HG02852 (cell line): ENCODE data around the gene SOAT2.
A peak's percentile ranks its signal among the peaks of the same experiment; 100 is the strongest.
"Not testable (repeated sequence)": the region's sequence is repeated elsewhere in the genome, so short reads cannot be mapped to it uniquely, and the experiment has no call there.

ENCODE experiments used
- ATAC-seq: cut with Tn5 transposase; IDR thresholded peaks from one replicate; pipeline ENCODE4 v1.9.1; 2021; ENCODE audit warnings: mild to moderate bottlenecking, moderate library complexity; ENCODE audit not compliant: unreplicated experiment

Gene SOAT2

GRCh38 chr12:53133722-53134121, 30.4 kb downstream of the SOAT2 start:
- ATAC-seq, result no peak

DNA sequence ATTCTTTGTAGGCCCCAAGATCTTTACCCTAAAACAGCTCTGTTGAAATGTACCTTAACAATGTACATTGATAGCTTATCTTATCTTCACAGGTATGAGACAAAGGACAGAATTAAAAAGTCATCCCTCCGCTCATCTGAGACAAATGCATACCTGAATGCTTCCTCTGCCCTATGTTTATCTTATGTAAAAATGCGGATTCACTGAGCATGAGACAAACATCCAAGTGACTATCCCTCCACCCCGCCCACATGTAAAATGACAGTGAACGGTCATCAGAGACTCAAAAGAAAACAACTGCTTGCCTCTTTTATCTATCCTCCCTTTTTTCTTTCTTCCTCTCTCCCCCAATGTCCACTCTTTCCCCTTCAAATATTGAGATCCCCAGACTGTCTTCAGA, 40.1 kb downstream of the SOAT2 start:
- no peak for ATAC-seq

DNA sequence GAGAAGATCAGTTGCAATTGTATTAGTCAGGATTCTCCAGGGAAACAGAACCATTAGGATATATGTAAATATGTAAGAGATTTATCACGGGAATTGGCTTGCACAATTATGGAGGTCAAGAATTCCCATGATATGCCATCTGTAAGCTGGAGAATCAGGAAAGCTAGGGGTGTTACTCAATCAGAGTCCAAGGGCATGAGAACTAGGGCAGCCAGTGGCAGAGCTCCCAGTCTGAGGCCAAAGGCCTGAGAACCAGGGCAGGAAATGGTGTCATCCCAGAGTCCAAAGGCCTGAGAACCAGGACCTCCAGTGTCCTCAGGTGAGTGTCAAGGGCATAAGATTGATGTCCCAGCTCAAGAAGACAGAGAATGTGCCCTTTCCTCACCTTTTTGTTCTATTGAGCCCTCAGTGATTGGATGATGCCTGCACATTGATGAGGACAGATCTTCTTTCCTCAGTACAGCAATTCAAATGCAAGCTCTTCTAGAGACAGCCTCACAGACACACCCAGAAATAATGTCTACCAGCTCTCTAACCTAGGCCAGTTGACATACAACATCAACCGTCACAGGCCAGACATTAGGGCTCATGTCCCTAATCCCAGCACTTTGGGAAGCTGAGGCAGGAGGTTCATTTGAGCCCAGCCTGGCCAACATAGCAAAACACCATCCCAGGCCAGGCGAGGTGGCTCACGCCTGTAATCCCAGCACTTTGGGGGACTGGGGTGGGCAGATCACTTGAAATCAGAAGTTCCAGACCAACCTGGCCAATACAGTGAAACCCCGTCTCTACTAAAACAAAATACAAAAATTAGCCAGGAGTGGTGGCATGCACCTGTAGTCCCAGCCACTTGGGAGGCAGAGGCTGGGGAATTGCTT, 42.3 kb downstream of the SOAT2 start:
- ATAC-seq, result no peak

GRCh38 chr12:53147181-53147580, 43.9 kb downstream of the SOAT2 start:
- ATAC-seq, result no peak

GRCh38 chr12:53147653-53148052, 44.4 kb downstream of the SOAT2 start:
- no peak for ATAC-seq

- ATAC-seq, result no peak
Measured at GRCh38 chr12:53151039-53151438, 47.8 kb downstream of the SOAT2 start.

- no peak for ATAC-seq
Measured at GRCh38 chr12:53152390-53152789, 49.1 kb downstream of the SOAT2 start.

GRCh38 chr12:53159195-53159839, 56.0 kb downstream of the SOAT2 start:
- peak; percentile 65 for ATAC-seq

DNA sequence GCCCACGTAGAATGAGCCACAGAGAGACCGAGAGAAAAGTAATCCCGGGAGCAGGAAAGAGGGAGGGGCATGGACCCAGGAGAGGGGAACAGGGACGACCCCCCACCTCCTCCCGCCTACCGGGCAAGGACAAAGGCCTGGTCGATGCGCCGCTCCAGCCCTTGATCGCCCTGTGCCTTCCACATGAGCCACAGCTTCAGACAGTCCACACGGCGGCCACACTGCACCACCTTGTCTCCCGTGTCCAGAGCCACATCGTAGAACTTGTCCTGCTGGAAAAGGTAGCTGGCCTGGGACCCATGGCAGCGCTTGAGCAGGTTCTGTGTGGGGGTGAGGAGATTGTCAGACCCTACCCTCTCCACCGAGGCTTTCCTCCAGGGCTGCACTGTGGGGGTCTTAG, 56.7 kb downstream of the SOAT2 start:
- no peak for ATAC-seq

DNA sequence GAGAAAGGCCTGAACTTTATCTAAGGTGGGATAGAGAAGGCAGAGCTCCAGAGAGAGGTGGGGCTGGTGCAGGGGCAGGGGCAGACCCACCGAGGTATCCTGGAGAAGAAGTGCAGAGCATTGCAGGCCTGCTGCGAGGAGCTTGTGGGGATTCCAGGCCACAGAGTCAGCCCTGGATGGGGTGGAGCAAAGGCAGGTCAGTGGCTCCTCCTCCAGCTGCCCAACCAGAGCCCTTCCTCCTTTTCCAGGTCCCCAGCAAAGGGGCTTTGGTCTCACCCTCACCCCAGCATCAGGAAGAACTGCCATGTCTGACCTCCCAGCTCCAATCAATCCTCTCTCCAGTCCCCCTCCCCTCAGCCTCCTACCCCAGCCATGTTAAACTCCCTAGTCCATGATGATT, 57.4 kb downstream of the SOAT2 start:
- ATAC-seq, result no peak

DNA sequence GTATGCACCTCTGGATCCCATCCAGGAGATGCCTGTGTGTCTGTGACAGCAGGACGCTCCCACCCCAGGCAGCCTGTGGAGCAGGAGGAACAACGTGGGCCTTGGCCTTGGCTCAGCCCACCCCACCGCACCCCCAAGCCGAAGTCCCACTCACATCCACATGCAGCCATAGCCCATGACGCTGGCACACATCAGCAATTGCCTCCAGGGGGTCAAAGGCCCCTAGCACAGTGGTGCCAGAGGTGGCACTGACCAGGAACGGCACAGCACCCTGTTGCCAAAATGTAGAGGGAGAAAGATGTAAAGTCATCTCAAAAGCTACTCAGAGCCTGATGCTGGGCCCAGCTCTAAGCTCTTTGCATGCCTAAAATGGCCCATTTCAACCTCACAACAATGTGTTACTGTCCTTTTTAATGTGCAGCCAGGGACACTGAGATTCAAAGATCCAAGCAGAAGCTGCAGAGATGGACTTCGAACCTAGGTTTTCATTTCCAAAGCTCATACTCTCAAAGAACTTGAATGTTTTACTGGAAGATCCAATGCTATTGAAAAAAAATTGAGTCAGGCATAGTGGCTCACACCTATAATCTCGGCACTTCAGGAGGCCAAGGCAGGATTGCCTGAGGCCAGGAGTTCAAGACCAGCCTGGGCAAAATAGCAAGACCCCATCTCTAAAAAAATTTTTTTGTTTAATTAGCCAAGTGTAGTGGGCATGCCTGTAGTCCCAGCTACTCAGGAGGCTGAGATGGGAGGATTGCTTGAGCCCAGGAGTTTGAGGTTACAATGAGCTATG, 58.0 kb downstream of the SOAT2 start:
- no peak for ATAC-seq

GRCh38 chr12:53163008-53163407, 59.7 kb downstream of the SOAT2 start:
- not testable (repeated sequence) for ATAC-seq

DNA sequence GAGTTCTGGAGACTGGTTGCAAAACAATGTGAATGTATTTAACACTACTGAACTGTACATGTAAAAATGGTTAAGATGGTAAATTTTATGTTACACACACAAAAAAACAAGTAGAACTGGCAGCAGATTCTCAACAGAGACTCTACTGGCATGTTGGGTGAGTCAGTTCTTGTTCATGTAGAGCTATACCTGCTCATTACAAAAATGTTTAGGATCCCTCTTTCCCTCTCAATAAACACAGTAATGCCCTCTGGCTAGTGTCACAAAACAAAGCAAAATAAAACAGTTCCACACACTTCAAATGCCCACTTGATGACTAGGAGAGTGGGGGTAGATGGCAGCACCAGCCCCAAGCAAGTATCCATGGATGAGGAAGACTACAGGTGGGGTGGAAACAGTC, 63.6 kb downstream of the SOAT2 start:
- ATAC-seq, result no peak

DNA sequence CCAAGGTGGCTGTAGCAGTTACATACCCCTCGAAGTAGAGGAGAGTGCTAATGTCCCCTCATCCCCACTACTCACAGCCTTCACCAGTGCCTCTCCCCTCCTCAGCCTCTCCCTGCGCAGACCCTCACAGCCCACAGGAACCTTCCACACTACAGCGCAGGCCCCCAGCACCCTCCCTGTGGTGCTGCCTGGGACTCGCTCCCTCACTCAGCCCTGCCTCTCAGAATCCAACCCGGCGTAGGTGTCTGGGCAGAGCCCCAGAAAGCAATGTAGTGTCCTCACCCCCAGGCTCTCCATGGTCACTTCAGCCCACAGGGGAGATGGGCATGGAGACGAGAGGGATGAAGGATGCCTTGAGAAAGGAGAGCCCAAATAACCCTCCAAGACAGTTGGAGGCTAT, 66.4 kb downstream of the SOAT2 start:
- ATAC-seq, result no peak

DNA sequence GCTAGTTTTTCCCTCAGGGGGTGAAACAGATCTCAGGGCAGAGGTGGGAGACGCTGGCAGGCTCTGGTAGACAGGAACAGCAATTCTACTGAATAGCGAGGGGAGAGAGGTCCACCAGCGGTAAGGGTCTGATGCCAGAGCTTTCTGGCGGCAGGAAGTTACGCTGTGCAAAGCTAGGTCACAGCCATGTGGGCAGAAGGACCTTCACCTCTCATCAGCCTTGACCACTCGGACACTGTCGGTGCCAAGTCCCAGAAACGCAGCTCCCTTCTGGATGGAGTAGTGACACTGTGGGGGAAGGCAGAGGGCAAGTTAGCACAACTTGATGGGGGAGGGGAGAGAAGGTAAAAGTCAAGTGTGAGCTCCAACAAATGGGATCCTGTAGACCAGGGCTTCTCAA, 66.9 kb downstream of the SOAT2 start:
- ATAC-seq, result no peak

DNA sequence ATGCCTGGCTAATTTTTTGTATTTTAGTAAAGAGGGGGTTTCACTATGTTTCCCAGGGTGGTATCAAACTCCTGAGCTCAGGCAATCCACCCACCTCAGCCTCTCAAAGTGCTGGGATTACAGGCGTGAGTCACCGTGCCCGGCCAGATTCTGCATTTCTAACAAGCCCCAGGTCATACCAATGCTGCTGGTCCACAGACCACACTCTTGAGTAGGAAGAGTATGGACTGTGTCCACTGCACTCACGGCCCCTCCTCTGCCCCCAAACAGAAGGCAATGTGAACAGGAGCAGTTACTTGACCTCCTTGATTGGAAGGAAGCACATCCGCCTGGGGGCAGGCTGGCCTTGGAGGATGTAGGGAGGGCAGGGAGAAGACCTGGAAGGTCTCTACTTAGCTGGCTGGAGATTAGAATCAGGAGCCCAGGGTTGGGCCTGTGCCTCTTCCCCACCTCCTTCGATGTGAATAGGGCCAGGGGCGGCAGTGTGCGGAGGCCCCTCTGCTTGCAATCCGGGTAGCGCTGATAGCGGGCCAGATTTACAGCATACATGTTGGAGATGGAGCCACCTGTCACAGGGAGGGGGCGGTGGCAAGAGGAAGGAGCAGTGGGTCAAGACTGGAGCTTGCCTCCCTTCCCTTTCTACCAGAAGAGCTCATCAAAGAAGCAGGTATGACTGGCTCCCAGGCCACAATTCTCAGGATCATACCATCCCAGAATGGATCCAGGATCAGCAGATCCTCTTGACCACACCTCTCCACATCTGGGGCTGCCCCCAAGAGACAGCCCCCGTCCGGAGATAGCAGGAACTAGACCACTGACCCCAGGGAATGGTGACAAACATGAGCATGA, 67.8 kb downstream of the SOAT2 start:
- no peak for ATAC-seq

- ATAC-seq, result no peak
Measured at GRCh38 chr12:53171725-53172329, 68.5 kb downstream of the SOAT2 start.

DNA sequence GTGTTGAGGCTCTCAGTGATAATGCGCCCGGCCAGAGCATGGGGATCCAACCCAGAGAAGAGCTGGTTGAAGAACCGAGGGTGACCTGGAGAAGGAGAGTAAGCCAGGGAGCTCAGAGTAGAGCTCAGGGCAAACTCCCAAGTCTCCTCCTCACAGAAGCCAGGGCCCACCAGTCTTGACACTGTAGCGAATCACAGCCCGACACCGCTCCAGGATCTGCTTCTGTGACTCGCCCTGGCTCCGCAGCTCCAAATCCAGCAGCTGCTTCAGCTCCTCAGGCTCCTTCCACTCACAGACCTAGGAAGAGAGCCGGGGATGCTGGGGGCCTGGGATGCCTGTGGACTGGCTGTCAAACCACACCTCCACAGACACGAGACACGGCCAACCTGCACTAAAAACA, 69.1 kb downstream of the SOAT2 start:
- ATAC-seq, result no peak

- no peak for ATAC-seq
Measured at GRCh38 chr12:53173085-53173715, 69.9 kb downstream of the SOAT2 start.
